Stimulated activated memory B cell treated with anti-CD40 and anti-IgM and Interleukin-4, amounts not matched to agents 10 μg/mL and 1 μg/mL and 100 μg/mL, for 72 hours (primary cell): Measurements from ENCODE around the gene NRP1.
A peak's percentile ranks its signal among the peaks of the same experiment; 100 is the strongest.

Experiments used
- ATAC-seq: fragments of 150-1000 bp; cut with Tn5 transposase; 2 replicates; pipeline ENCODE4 v1.10.0; 2021
- H3K27ac Mint-ChIP-seq: one replicate; pipeline ENCODE4 v1.8.0; 2022; ENCODE audit warnings: mild to moderate bottlenecking, mixed read lengths
- H3K27me3 Mint-ChIP-seq: one replicate; pipeline ENCODE4 v1.8.0; 2022; ENCODE audit warnings: mixed read lengths
- H3K36me3 Mint-ChIP-seq: one replicate; pipeline ENCODE4 v1.8.0; 2022; ENCODE audit warnings: mixed read lengths
- H3K4me1 Mint-ChIP-seq: one replicate; pipeline ENCODE4 v1.8.0; 2022; ENCODE audit warnings: mixed read lengths
- H3K4me3 Mint-ChIP-seq: one replicate; pipeline ENCODE4 v1.8.0; 2022; ENCODE audit warnings: mild to moderate bottlenecking, moderate library complexity, mixed read lengths
- H3K9me3 Mint-ChIP-seq: one replicate; pipeline ENCODE4 v1.8.0; 2022; ENCODE audit warnings: mixed read lengths

The NRP1 gene

GRCh38 chr10:33334805-33335550 is 511 bp upstream of the NRP1 start:
- peaks cover 79% of the 10 kb centered on the region for H3K27me3 Mint-ChIP-seq
- H3K9me3 Mint-ChIP-seq, result no peaks in the 10 kb centered on the region
- no peak overlapping the region for H3K27ac Mint-ChIP-seq
- peak overlapping the region; percentile 57 for H3K4me3 Mint-ChIP-seq
- H3K36me3 Mint-ChIP-seq, result no peaks in the 10 kb centered on the region
- no peak for ATAC-seq
- H3K4me1 Mint-ChIP-seq, result peaks cover 16% of the 10 kb centered on the region

- peaks cover 16% of the 10 kb centered on the region for H3K4me1 Mint-ChIP-seq
- H3K27me3 Mint-ChIP-seq, result peaks cover 69% of the 10 kb centered on the region
- no peak overlapping the region for H3K27ac Mint-ChIP-seq
- no peak for ATAC-seq
- H3K4me3 Mint-ChIP-seq, result peak overlapping the region; percentile 66
- no peaks in the 10 kb centered on the region for H3K9me3 Mint-ChIP-seq
- no peaks in the 10 kb centered on the region for H3K36me3 Mint-ChIP-seq
These were observed 986 bp downstream of the NRP1 start for GRCh38 chr10:33333260-33334101.

GRCh38 chr10:33332183-33333065 is 2.0 kb downstream of the NRP1 start:
- Mint-ChIP-seq H3K4me3 (no peak overlapping the region), H3K27ac (no peak overlapping the region), H3K36me3 (no peaks in the 10 kb centered on the region), H3K9me3 (no peaks in the 10 kb centered on the region), H3K4me1 (peaks cover 16% of the 10 kb centered on the region), H3K27me3 (peaks cover 76% of the 10 kb centered on the region)
- ATAC-seq, result no peak

- Mint-ChIP-seq H3K27ac (no peak overlapping the region), H3K36me3 (no peaks in the 10 kb centered on the region), H3K4me3 (no peak overlapping the region), H3K27me3 (peaks cover 70% of the 10 kb centered on the region), H3K4me1 (peaks cover 16% of the 10 kb centered on the region), H3K9me3 (no peaks in the 10 kb centered on the region)
- no peak for ATAC-seq
These were observed 3.1 kb downstream of the NRP1 start for GRCh38 chr10:33331379-33331694.

- no peak overlapping the region for H3K27ac Mint-ChIP-seq
- H3K4me1 Mint-ChIP-seq, result peaks cover 16% of the 10 kb centered on the region
- H3K36me3 Mint-ChIP-seq, result no peaks in the 10 kb centered on the region
- H3K27me3 Mint-ChIP-seq, result peaks cover 64% of the 10 kb centered on the region
- peak; percentile 68 for ATAC-seq
- H3K4me3 Mint-ChIP-seq, result no peak overlapping the region
- H3K9me3 Mint-ChIP-seq, result no peaks in the 10 kb centered on the region
These were observed 3.7 kb downstream of the NRP1 start for GRCh38 chr10:33330543-33331378.

GRCh38 chr10:33329178-33329577 is 5.3 kb downstream of the NRP1 start:
- no peak overlapping the region for H3K27ac Mint-ChIP-seq
- no peaks in the 10 kb centered on the region for H3K36me3 Mint-ChIP-seq
- no peaks in the 10 kb centered on the region for H3K9me3 Mint-ChIP-seq
- no peak for ATAC-seq
- H3K27me3 Mint-ChIP-seq, result peaks cover 51% of the 10 kb centered on the region
- H3K4me1 Mint-ChIP-seq, result peaks cover 8% of the 10 kb centered on the region
- H3K4me3 Mint-ChIP-seq, result no peak overlapping the region

GRCh38 chr10:33328253-33328652 is 6.2 kb downstream of the NRP1 start:
- Mint-ChIP-seq H3K27ac (no peak overlapping the region), H3K4me1 (no peaks in the 10 kb centered on the region), H3K4me3 (no peak overlapping the region), H3K27me3 (peaks cover 42% of the 10 kb centered on the region), H3K36me3 (no peaks in the 10 kb centered on the region), H3K9me3 (no peaks in the 10 kb centered on the region)
- no peak for ATAC-seq

GRCh38 chr10:33327751-33328150 is 6.7 kb downstream of the NRP1 start:
- Mint-ChIP-seq H3K4me1 (no peaks in the 10 kb centered on the region), H3K36me3 (no peaks in the 10 kb centered on the region), H3K27ac (no peak overlapping the region), H3K9me3 (no peaks in the 10 kb centered on the region), H3K27me3 (peaks cover 40% of the 10 kb centered on the region), H3K4me3 (no peak overlapping the region)
- no peak for ATAC-seq

- Mint-ChIP-seq H3K27ac (no peak overlapping the region), H3K36me3 (no peaks in the 10 kb centered on the region), H3K9me3 (no peaks in the 10 kb centered on the region), H3K27me3 (peaks cover 33% of the 10 kb centered on the region), H3K4me1 (no peaks in the 10 kb centered on the region), H3K4me3 (no peak overlapping the region)
- no peak for ATAC-seq
These were observed 7.5 kb downstream of the NRP1 start for GRCh38 chr10:33326933-33327332.

GRCh38 chr10:33325929-33326328 is 8.5 kb downstream of the NRP1 start:
- no peaks in the 10 kb centered on the region for H3K4me1 Mint-ChIP-seq
- H3K9me3 Mint-ChIP-seq, result no peaks in the 10 kb centered on the region
- ATAC-seq, result no peak
- no peaks in the 10 kb centered on the region for H3K36me3 Mint-ChIP-seq
- peaks cover 23% of the 10 kb centered on the region for H3K27me3 Mint-ChIP-seq
- H3K27ac Mint-ChIP-seq, result no peak overlapping the region
- no peak overlapping the region for H3K4me3 Mint-ChIP-seq

- ATAC-seq, result no peak
- Mint-ChIP-seq H3K36me3 (no peaks in the 10 kb centered on the region), H3K27me3 (peaks cover 10% of the 10 kb centered on the region)
These were observed 10.7 kb downstream of the NRP1 start for GRCh38 chr10:33323721-33324120.

GRCh38 chr10:33321516-33321915 is 13.0 kb downstream of the NRP1 start:
- Mint-ChIP-seq H3K4me3 (no peak overlapping the region), H3K4me1 (no peaks in the 10 kb centered on the region)

More at GRCh38 chr10:33323721-33324120, 10.7 kb downstream of the NRP1 start:
- H3K4me1 Mint-ChIP-seq, result no peaks in the 10 kb centered on the region
- no peak overlapping the region for H3K27ac Mint-ChIP-seq
- no peak overlapping the region for H3K4me3 Mint-ChIP-seq
- peaks cover 3% of the 10 kb centered on the region for H3K9me3 Mint-ChIP-seq

GRCh38 chr10:33320288-33320687 is 14.2 kb downstream of the NRP1 start:
- Mint-ChIP-seq H3K4me1 (no peaks in the 10 kb centered on the region), H3K36me3 (no peaks in the 10 kb centered on the region), H3K27ac (no peak overlapping the region), H3K9me3 (peaks cover 3% of the 10 kb centered on the region), H3K4me3 (no peak overlapping the region), H3K27me3 (peaks cover 12% of the 10 kb centered on the region)
- ATAC-seq, result no peak

More at GRCh38 chr10:33321516-33321915, 13.0 kb downstream of the NRP1 start:
- no peak overlapping the region for H3K27ac Mint-ChIP-seq
- ATAC-seq, result no peak
- H3K36me3 Mint-ChIP-seq, result no peaks in the 10 kb centered on the region
- peaks cover 3% of the 10 kb centered on the region for H3K9me3 Mint-ChIP-seq
- H3K27me3 Mint-ChIP-seq, result no peaks in the 10 kb centered on the region

GRCh38 chr10:33315891-33316290 is 18.6 kb downstream of the NRP1 start:
- H3K27me3 Mint-ChIP-seq, result peaks cover 20% of the 10 kb centered on the region
- H3K4me3 Mint-ChIP-seq, result no peak overlapping the region
- H3K36me3 Mint-ChIP-seq, result no peaks in the 10 kb centered on the region
- H3K4me1 Mint-ChIP-seq, result no peaks in the 10 kb centered on the region
- no peak overlapping the region for H3K27ac Mint-ChIP-seq
- no peak for ATAC-seq
- H3K9me3 Mint-ChIP-seq, result peaks cover 3% of the 10 kb centered on the region
